Endothelial cell of umbilical vein (primary cell): ENCODE measurements around the gene KRT79. TPM values are rescaled to one million over a fixed set of nuclear protein-coding genes. Genes with fewer than 3 reads are reported as not detected.

Experiments used
- BruUV-seq: library from RNA; stranded (reverse); fragments of 400-500 nt; replicated peaks from 2 replicates; lab custom pipeline; 2021; lab: Mats Ljungman, UMichigan
- CTCF ChIA-PET: fragments of 300-600, 350-600 bp; sonication (Branson Sonifier 250); formaldehyde crosslinking; loops from one replicate; lab custom pipeline; 2021; ENCODE audit warnings: antibody characterized with exemption, inconsistent platforms; lab: Charles Lee
- POLR2A ChIA-PET: fragments of 300-600, 350-600 bp; sonication (Branson Sonifier 250); formaldehyde crosslinking; loops from one replicate; lab custom pipeline; 2021; ENCODE audit warnings: antibody characterized with exemption, inconsistent platforms; lab: Charles Lee
- DNase-seq: peaks from one replicate; pipeline ENCODE4 v3.0.0-alpha.2; 2011; ENCODE audit warnings: low read depth, low spot score
- FAIRE-seq: peaks from 2 replicates; lab custom pipeline; 2011; peaks lifted over from hg19 to GRCh38; lab: Jason Lieb, UNC
- H2AFZ ChIP-seq: 2 replicates; pipeline ENCODE4 v1.6.0; 2012; ENCODE audit warnings: low read depth, low read length, control low read depth, inconsistent platforms
- H3K27ac ChIP-seq: 2 replicates; pipeline ENCODE4 v1.5.1; 2011; ENCODE audit warnings: low read depth, mild to moderate bottlenecking, control low read depth, low read length, moderate library complexity; ENCODE audit not compliant: insufficient read depth
- H3K27me3 ChIP-seq, 2 experiments: 2 replicates each; pipeline versions ENCODE4 v1.6.0 to v1.6.1; 2011; ENCODE audit warnings: low read length in 2 of 2, mixed read lengths in 1 of 2; ENCODE audit not compliant: control insufficient read depth in 2 of 2, insufficient read depth in 2 of 2
- H3K36me3 ChIP-seq, 2 experiments: 2 replicates in 1 of 2; 3 replicates in 1 of 2; pipeline ENCODE4 v1.5.1; 2011; ENCODE audit warnings: low read length in 2 of 2, mild to moderate bottlenecking in 1 of 2, moderate library complexity in 1 of 2; ENCODE audit not compliant: control insufficient read depth in 2 of 2, insufficient read depth in 2 of 2; ENCODE audit errors: extremely low read depth in 1 of 2
- H3K4me1 ChIP-seq: 3 replicates; pipeline ENCODE4 v1.5.1; 2011; ENCODE audit warnings: mild to moderate bottlenecking, low read length; ENCODE audit not compliant: control insufficient read depth, insufficient read depth; ENCODE audit errors: extremely low read depth
- H3K4me2 ChIP-seq: 2 replicates; pipeline ENCODE4 v1.6.1; 2011; ENCODE audit warnings: low read length, control low read depth, mixed read lengths; ENCODE audit not compliant: insufficient read depth
- H3K4me3 ChIP-seq, 3 experiments: fragments of 200-600 bp in 1 of 3; sonication (generic), shearing (Covaris generic) in 1 of 3; replicated peaks in 1 of 3; 2 replicates each; pipeline ENCODE4 v1.5.1; 2011 to 2016; ENCODE audit warnings: control low read depth in 3 of 3, low read length in 3 of 3, mild to moderate bottlenecking in 2 of 3, inconsistent platforms in 1 of 3, low read depth in 1 of 3, moderate library complexity in 1 of 3; ENCODE audit not compliant: insufficient read depth in 1 of 3
- H3K79me2 ChIP-seq: 2 replicates; pipeline ENCODE4 v1.6.0; 2012; ENCODE audit warnings: low read length, inconsistent platforms; ENCODE audit not compliant: control insufficient read depth, insufficient read depth
- H3K9ac ChIP-seq: replicated peaks from 2 replicates; pipeline ENCODE3; 2011; ENCODE audit warnings: low read length, control low read depth; ENCODE audit not compliant: insufficient read depth; ENCODE audit errors: extremely low read depth
- H3K9me1 ChIP-seq: replicated peaks from 3 replicates; pipeline ENCODE4 v1.6.0; 2011; ENCODE audit warnings: mild to moderate bottlenecking, low read length; ENCODE audit not compliant: control insufficient read depth, insufficient read depth; ENCODE audit errors: extremely low read depth
- H3K9me3 ChIP-seq: replicated peaks from 2 replicates; pipeline ENCODE4 v1.5.1; 2012; ENCODE audit warnings: low read length, inconsistent platforms; ENCODE audit not compliant: control insufficient read depth, insufficient read depth
- H4K20me1 ChIP-seq: replicated peaks from 2 replicates; pipeline ENCODE3; 2011; ENCODE audit warnings: mild to moderate bottlenecking, low read length; ENCODE audit not compliant: control insufficient read depth, insufficient read depth; ENCODE audit errors: extremely low read depth
- EZH2 ChIP-seq: IDR thresholded peaks from 2 replicates; pipeline ENCODE4 v1.6.1; 2012; ENCODE audit warnings: borderline replicate concordance, low read depth, mild to moderate bottlenecking, moderate library complexity, low read length, inconsistent platforms; ENCODE audit not compliant: severe bottlenecking
- FOS ChIP-seq: IDR thresholded peaks from 2 replicates; pipeline ENCODE4 v1.6.1; 2011; ENCODE audit warnings: mild to moderate bottlenecking, low read length, moderate library complexity, borderline replicate concordance; ENCODE audit not compliant: insufficient read depth
- GATA2 ChIP-seq: IDR thresholded peaks from 2 replicates; pipeline ENCODE4 v1.7.0; 2011; ENCODE audit warnings: low read depth, mild to moderate bottlenecking, moderate library complexity, mixed read lengths, low read length; ENCODE audit not compliant: insufficient read length, insufficient read depth
- JUN ChIP-seq: IDR thresholded peaks from 2 replicates; pipeline ENCODE4 v1.6.1; 2011; ENCODE audit warnings: borderline replicate concordance, low read depth; ENCODE audit not compliant: insufficient read length, insufficient read depth
- MYC ChIP-seq: IDR thresholded peaks from one replicate; pipeline ENCODE4 v1.6.1; 2011; ENCODE audit warnings: mild to moderate bottlenecking, low read depth, low read length
- POLR2A ChIP-seq: IDR thresholded peaks from 2 replicates; pipeline ENCODE4 v1.6.1; 2012; ENCODE audit warnings: low read depth, mild to moderate bottlenecking, control low read depth, low read length
- POLR2AphosphoS5 ChIP-seq: IDR thresholded peaks from 2 replicates; pipeline ENCODE4 v1.6.1; 2012; ENCODE audit warnings: low read depth, mild to moderate bottlenecking, control low read depth, low read length, moderate library complexity; ENCODE audit not compliant: insufficient read depth
- dilution Hi-C: fragments of 300-500 bp; cut with MboI; formaldehyde crosslinking; loops from one replicate; pipeline ENCODE4 v1.15.0; 2019; ENCODE audit warnings: low sequenced_read_pairs; ENCODE audit not compliant: extremely low pct_ligation_motif_present
- intact Hi-C: fragments of 100-400 bp; cut with micrococcal nuclease; formaldehyde crosslinking; loops from one replicate; pipeline ENCODE4 v1.10.0; 2022
- polyA plus RNA-seq, 4 experiments: library from polyadenylated mRNA; depleted of rRNA in 3 of 4; stranded (reverse) in 3 of 4; unstranded in 1 of 4; fragments of >200 nt; gene quantifications; 2 replicates each; pipeline versions ENCODE4 v1.2.1 to v1.2.3, GENCODE V29; 2011 to 2012; ENCODE audit warnings: missing spikeins in 1 of 4
- total RNA-seq: library from RNA; stranded (reverse); gene quantifications from 2 replicates; pipeline ENCODE4 v1.2.3, GENCODE V29; 2021
- TF ChIP-seq, protein P1 (sequence below), 2 donors: IDR thresholded peaks; 1 replicate in 1 of 2; 2 replicates in 1 of 2; pipeline ENCODE4 v1.5.1; 2011; ENCODE audit warnings: low read length in 2 of 2, mild to moderate bottlenecking in 2 of 2, moderate library complexity in 2 of 2, control low read depth in 1 of 2, inconsistent platforms in 1 of 2, low read depth in 1 of 2; ENCODE audit not compliant: insufficient read depth in 1 of 2; ENCODE audit errors: extremely low read depth in 1 of 2
- TF ChIP-seq, protein P2 (sequence below): IDR thresholded peaks from 2 replicates; pipeline ENCODE4 v1.6.1; 2011; ENCODE audit not compliant: insufficient read depth, insufficient read length

Gene KRT79
- total and polyA plus RNA-seq, 2 donors (not counting 3 experiments of a cell fraction or from before 2014, with no cell fraction given) = not detected

- Histone ChIP-seq H3K4me3 (no peak within 1 kb of the TSS), H3K9ac (no peak within 1 kb of the TSS), H3K36me3 (no peaks in the 10 kb centered on the region), H3K27me3 (peaks cover 8 to 10% of the 10 kb centered on the region in 2 experiments), H3K9me1 (no peaks in the 10 kb centered on the region), H3K4me1 (no peaks in the 10 kb centered on the region), H3K27ac (no peak within 1 kb of the TSS), H2AFZ (no peak within 1 kb of the TSS), H3K79me2 (no peaks in the 10 kb centered on the region), H3K9me3 (no peaks in the 10 kb centered on the region), H3K4me2 (no peak within 1 kb of the TSS), H4K20me1 (no peaks in the 10 kb centered on the region)
- intact Hi-C loops = no loop called here
- POLR2A ChIA-PET = no interaction called here
- TF ChIP-seq, protein P1, sequence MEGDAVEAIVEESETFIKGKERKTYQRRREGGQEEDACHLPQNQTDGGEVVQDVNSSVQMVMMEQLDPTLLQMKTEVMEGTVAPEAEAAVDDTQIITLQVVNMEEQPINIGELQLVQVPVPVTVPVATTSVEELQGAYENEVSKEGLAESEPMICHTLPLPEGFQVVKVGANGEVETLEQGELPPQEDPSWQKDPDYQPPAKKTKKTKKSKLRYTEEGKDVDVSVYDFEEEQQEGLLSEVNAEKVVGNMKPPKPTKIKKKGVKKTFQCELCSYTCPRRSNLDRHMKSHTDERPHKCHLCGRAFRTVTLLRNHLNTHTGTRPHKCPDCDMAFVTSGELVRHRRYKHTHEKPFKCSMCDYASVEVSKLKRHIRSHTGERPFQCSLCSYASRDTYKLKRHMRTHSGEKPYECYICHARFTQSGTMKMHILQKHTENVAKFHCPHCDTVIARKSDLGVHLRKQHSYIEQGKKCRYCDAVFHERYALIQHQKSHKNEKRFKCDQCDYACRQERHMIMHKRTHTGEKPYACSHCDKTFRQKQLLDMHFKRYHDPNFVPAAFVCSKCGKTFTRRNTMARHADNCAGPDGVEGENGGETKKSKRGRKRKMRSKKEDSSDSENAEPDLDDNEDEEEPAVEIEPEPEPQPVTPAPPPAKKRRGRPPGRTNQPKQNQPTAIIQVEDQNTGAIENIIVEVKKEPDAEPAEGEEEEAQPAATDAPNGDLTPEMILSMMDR (IDR thresholded peaks at IDR 0.05; ENCODE audit: extremely low read depth in 1 of 2, insufficient read depth in 1 of 2, low read depth in 1 of 2, low read length in 2 of 2) = no peak
- TF ChIP-seq JUN (no peak), FOS (no peak)
- no TSS peak for BruUV-seq
- FAIRE-seq = no peak
- CTCF ChIA-PET = interaction anchor here (1.3 kb wide), 1 partner anchor 10 kb away, joined by 3 read pairs; no protein-coding TSS in a partner anchor
- no peak for DNase-seq
- dilution Hi-C loops = no loop called here
Measured at GRCh38 chr12:52776913-52777395, 57.2 kb downstream of the KRT79 start, which contains the start of gene KRT76. Gene KRT76, minus strand, starts transcription at chr12:52777345. Its CDS starts 54 bp downstream, at chr12:52777291.

DNA sequence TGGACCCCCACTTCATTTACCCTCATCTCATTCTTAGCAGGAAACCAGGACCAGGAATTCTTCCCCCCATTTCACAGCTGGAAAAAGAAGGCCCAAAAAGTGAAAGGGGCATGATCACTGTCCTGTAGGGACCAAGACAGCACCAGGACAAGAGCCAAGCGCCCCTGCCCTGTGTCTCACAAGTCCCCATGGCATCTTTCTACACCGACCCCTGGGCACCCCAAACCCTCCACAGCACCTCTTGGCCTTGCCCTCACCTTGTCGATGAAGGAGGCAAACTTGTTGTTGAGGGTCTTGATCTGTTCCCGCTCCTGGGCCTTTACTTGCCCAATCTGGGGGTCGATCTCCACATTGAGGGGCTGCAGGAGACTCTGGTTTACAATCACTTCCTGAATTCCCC is 57.7 kb downstream of the KRT79 start:
- ChIA-PET POLR2A (no interaction called here), CTCF (interaction anchor here (1.3 kb wide), 1 partner anchor 11 kb away, joined by 3 read pairs; no protein-coding TSS in a partner anchor)
- Histone ChIP-seq H3K9me1 (no peaks in the 10 kb centered on the region), H3K79me2 (no peaks in the 10 kb centered on the region), H3K4me1 (no peaks in the 10 kb centered on the region), H3K9ac (no peak overlapping the region), H3K27ac (no peak overlapping the region), H3K9me3 (no peaks in the 10 kb centered on the region), H3K4me2 (no peak overlapping the region), H2AFZ (no peak overlapping the region), H3K27me3 (peaks cover 8 to 9% of the 10 kb centered on the region in 2 experiments), H3K36me3 (no peaks in the 10 kb centered on the region), H4K20me1 (no peaks in the 10 kb centered on the region), H3K4me3 (no peak overlapping the region)
- dilution Hi-C loops = no loop called here
- DNase-seq = no peak
- TF ChIP-seq FOS (no peak), GATA2 (no peak), EZH2 (no peak), POLR2A (no peak), JUN (no peak), POLR2AphosphoS5 (no peak), MYC (no peak)
- TF ChIP-seq, protein P1 (IDR thresholded peaks at IDR 0.05; ENCODE audit: extremely low read depth in 1 of 2, insufficient read depth in 1 of 2, low read depth in 1 of 2, low read length in 2 of 2) = no peak
- TF ChIP-seq, protein P2, sequence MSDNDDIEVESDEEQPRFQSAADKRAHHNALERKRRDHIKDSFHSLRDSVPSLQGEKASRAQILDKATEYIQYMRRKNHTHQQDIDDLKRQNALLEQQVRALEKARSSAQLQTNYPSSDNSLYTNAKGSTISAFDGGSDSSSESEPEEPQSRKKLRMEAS = no peak
- no peak for FAIRE-seq
- BruUV-seq = no TSS peak
- intact Hi-C loops = no loop called here
